Transverse colon (tissue), 4 donors: Measurements from ENCODE around the gene MYBPC2.

ENCODE experiments used
- CTCF ChIP-seq, 5 experiments: fragments of 200-600 bp in 3 of 5; fragments of 450-650 bp in 2 of 5; sonication (generic) in 3 of 5; IDR thresholded peaks; 1 replicate in 2 of 5; 2 replicates in 3 of 5; pipeline ENCODE4 v1.5.1; 2016 to 2017; ENCODE audit warnings: antibody characterized with exemption in 5 of 5, inconsistent platforms in 3 of 5, mild to moderate bottlenecking in 2 of 5, moderate library complexity in 1 of 5
- EP300 ChIP-seq: sonication (generic); formaldehyde crosslinking; IDR thresholded peaks from one replicate; pipeline ENCODE4 v1.6.1; 2017; ENCODE audit warnings: antibody characterized with exemption, low read depth
- POLR2A ChIP-seq: fragments of 450-650 bp; IDR thresholded peaks from one replicate; pipeline ENCODE4 v1.6.1; 2016; ENCODE audit warnings: antibody characterized with exemption, mild to moderate bottlenecking, moderate library complexity
- POLR2AphosphoS5 ChIP-seq, 3 donors: sonication (generic); formaldehyde crosslinking; IDR thresholded peaks; one replicate each; pipeline ENCODE4 v1.6.1; 2016; ENCODE audit warnings: antibody characterized with exemption in 3 of 3

- no peak for TF ChIP-seq CTCF (IDR thresholded peaks at IDR 0.05)
- TF ChIP-seq POLR2A, result no peak
- no peak for TF ChIP-seq POLR2AphosphoS5 (IDR thresholded peaks at IDR 0.05)
- no peak for TF ChIP-seq EP300
Observed at GRCh38 chr19:50494186-50495019, 61.7 kb downstream of the MYBPC2 start.
